Measurements from ENCODE around the gene AUTS2.

Gene AUTS2

DNA sequence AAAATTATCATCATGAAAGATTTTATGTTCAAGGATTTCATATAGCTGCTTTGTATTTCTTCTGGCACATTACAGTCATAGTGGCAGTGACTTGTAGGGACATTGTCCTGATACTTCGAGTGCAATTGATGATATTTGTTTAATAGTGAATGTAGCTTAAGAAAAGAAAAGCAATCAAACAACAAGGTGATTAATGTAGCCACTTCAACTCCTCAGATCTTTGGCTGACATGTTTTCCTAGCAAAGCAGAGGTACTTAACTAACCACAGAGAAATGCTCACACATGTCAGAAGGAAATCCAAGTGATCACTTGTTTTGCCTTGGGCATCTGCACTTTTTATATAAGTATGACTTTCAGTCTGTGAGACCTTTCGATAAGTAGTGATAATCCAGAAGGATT lies 470.3 kb downstream of the AUTS2 start:
- no peak for DNase-seq (ENCODE audit: low read depth)

DNA sequence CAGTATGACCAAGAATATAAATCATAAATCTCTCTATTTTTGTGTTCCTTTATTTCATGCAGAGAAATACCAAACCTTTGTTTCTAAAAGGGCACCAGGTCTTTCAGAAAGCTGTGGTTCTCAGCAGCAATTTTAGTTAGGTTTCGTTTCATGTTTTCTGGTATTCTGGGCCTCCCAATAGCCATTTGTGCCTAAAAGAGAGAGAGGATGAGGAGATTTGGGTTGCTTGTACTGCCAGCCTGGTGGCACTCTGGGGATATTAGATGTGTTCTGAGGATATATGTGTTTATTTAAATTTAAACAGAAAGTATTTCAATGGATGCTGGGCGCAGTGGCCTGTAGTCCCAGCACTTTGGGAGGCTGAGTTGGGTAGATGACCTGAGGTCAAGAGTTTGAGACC lies 471.7 kb downstream of the AUTS2 start:
- DNase-seq (ENCODE audit: low read depth): no peak

GRCh38 chr7:70071766-70072165 lies 473.5 kb downstream of the AUTS2 start:
- no peak for DNase-seq (ENCODE audit: low read depth)

DNA sequence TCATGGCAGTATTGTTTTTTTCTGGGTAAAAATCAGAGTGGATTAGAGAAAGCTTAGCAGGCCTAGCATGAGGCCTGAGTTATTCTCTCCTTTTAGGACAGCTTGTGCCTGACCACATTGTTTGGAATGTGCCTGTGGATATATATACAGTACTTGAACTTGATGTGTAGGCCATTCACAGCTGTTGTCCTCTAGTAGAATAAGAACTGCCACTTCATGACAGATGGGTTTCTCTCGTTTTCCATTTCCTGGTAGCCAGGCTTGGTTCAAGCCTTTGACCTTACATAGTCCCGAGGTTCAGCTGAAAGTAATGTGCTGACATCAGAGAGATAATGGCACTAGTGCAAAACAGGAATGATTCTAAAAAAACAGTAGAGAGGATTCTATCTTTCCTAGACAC lies 473.9 kb downstream of the AUTS2 start:
- no peak for DNase-seq (ENCODE audit: low read depth)

GRCh38 chr7:70076325-70076724 lies 478.1 kb downstream of the AUTS2 start:
- DNase-seq (ENCODE audit: low read depth): no peak

GRCh38 chr7:70082099-70082611 lies 483.9 kb downstream of the AUTS2 start:
- DNase-seq (ENCODE audit: low read depth): no peak

- no peak for DNase-seq (ENCODE audit: low read depth)
Observed at GRCh38 chr7:70091362-70091761, 493.1 kb downstream of the AUTS2 start.

- DNase-seq (ENCODE audit: low read depth): no peak
Observed at GRCh38 chr7:70092314-70093204, 494.3 kb downstream of the AUTS2 start.

GRCh38 chr7:70093205-70093904 lies 495.1 kb downstream of the AUTS2 start:
- no peak for DNase-seq (ENCODE audit: low read depth)

DNA sequence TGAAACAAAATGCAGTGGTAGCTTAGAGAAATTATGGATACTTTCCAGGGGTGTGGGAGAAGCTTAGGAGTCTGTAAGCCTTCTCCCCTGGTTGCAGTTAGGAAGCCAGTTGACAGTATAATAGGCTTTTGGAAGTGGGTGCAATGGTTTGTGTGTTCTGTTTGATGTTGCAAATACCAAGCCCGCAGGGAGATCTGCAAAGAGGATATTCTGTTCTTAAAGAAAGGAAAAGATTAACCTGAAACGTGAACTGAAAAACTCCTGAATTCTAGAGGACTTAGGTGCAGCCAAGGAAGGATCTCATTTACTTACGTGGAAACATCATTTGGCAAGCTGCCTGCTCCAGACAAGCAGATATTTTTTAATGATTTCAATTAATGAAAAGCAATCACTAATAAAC lies 496.6 kb downstream of the AUTS2 start:
- DNase-seq (ENCODE audit: low read depth): no peak

DNA sequence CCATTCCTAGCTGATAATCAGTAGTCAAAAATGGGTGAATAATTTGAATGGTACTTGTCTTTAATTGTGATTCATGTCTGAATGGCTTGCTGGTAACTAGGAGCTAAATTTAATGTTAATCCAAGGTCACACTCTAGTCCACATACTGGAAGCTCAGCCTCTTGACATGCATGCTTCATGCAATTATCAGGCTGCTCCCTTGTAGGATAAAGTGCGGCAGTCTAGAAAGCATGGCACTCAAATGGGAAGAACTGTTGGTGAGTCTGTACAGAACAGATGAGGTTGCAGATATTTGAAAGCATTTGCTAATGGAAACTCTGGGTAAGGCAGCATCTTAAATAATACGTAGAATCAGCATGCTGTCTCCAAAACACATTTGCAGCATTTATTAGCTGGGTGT lies 499.4 kb downstream of the AUTS2 start:
- DNase-seq (ENCODE audit: low read depth): no peak

- DNase-seq (ENCODE audit: low read depth): no peak
Observed at GRCh38 chr7:70098133-70098561, 499.9 kb downstream of the AUTS2 start.

DNA sequence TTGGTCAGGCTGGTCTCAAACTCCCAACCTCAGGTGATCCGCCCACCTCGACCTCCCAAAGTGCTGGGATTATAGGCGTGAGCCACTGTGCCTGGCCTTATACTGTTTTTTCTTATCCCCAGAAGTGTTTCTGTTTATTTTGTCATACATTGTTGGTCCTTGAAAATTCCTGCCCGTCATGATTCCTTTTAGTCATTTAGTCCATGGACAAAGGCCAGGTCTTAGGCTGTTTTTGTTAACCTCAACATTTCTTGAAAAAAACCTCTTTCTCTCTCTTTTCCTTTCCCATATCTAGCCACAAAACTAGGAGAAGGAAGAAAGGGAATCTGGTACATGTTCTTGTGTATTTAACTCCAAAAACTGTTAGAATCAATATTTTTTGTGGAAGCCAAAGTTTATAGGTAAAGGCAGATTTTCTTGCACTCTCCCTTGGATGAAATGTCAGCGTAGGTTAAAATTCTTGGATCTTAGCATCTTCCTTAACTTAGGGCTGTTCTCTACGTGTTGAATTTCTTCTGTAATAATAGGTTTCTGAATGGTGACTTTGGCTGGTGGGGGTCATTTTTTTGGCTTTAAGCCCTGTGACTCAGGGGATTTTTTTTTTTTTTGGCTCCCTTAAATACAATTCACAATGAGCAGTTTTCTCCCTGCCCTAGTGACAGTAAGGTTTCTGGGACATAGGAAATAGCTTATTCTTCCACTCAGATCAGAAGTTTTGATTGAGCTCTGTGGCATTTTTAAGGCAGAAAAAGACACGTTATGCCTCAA lies 500.8 kb downstream of the AUTS2 start:
- no peak for DNase-seq (ENCODE audit: low read depth)

DNA sequence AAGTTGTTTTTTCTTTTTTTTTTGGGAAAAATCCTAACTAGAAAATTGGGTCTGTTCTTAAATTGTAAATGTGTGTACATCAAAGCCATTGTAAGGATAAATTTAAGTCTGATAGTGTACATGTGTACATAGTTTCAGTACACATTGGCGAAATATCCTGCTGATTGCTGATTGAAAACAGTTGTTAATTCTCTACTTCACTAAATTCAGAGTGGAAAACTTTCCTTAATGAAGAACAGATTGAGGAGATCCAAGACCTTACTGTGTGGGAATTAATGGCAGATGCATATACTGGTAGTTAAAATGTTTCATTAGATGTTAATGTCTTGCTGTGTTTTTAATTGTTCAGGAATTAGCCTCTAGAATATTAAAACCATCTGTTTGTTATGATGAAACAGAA lies 506.0 kb downstream of the AUTS2 start:
- DNase-seq (ENCODE audit: low read depth): no peak

GRCh38 chr7:70113078-70113477 lies 514.8 kb downstream of the AUTS2 start:
- DNase-seq (ENCODE audit: low read depth): no peak

DNA sequence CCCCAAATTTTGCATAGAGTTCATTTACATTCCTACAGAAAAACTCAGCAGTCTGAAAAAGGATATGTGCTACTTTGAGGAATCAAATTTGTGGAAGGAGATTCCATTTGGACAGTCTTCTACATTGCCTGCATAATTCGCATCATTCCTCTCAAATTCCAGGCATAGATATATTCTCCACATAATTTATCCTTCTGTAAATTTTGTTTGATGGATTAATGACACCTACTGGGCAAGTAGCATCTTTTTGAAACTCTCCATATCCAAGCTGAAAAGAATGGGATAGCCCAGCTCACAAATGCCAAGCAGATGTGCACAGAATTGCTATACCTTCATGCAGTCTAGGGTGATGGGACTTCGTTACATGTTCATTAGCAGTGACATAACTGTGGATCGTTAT lies 515.3 kb downstream of the AUTS2 start:
- no peak for DNase-seq (ENCODE audit: low read depth)

DNA sequence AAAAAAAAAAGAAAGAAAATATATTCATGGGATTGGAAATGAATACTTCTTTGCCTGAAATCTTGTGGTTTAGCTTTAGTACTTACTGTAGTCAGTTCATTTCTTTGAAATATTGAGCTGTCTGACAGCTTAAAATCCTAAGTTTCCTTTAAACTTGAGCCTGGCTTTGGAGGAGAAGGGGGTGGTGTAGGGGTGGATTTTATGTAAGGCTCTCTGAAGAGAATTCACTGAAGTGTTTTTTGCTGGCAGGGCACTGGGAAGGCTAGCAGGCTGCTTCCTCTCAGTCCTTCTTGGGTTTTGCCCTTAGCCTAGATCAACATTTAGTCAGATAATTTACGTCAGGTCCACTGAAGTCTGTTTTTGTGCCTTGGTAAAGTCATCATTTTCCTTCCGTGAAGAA lies 516.5 kb downstream of the AUTS2 start:
- DNase-seq (ENCODE audit: low read depth): no peak

DNA sequence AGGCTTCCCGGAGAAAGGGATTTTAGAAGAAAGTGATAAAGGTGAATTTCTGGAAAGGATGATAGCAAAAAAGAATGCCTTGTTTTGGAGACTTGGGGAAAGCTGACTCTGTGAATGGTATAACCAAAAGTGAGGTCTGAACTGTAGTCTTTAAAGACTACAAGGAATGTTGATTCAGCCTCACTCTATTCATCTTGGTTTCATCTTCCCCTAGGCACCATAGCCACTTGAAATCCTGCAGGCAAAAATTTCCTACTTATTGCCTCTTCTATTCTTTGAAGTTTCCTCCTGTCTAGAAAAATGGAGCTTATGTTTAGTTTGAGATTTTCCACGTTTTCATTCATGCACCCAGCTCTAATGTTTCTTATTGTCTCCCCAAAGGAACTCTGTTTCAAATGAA lies 518.0 kb downstream of the AUTS2 start:
- no peak for DNase-seq (ENCODE audit: low read depth)

DNA sequence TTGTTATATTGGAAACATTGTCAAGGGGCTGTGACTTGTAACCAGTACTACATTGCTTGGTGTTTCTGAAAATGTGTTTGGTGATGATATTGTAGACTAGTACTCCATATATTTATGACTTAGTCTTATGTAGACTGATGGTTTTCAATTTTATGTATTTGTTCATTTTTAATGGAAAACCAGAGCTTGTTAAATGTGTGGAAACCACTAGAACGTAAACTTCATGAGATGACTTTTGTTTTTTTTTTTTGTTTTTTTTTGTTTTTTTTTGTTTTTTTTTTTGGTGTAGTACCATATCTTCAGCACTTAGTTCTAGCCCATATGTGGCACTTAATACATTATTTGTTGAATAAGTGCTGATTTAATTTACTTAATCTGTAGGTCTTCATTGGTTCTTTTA lies 518.6 kb downstream of the AUTS2 start:
- no peak for DNase-seq (ENCODE audit: low read depth)

DNA sequence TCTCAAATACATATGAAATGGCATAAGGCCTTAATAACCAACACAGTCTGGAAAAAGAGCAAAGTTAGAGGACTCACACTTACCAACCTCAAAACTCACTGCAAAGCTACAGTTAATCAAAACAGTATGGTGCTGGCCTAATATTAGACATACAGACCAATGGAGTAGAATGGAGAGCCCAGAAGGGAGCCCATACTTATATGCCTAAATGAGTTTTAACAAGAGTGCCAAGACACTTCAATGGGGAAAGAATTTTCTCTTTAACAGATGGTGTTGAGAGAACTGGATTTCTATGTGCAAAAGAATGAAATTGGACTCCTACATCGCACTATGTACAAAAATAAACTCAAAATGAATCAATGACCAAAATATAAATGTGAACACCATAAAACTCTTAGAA lies 522.6 kb downstream of the AUTS2 start:
- no peak for DNase-seq (ENCODE audit: low read depth)

DNA sequence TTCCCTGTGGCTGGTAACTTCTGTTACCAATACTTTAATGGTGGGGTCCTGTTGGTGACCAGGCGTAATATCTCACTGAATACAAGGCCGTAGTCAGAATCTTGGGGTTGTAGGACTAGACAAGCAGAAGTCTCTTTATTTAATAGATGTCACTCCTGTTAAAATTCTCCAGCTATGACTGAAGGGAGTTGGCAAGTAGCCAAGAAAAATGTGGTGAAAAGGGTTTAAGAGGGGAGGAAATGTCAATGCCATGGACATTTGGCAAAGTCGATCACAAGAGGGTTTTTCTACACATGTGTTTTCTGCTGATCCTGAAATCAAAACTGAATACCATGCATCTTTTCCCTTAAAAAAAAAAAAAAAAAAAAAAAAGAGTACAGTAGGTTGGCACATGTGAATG lies 533.5 kb downstream of the AUTS2 start:
- DNase-seq (ENCODE audit: low read depth): no peak

- DNase-seq (ENCODE audit: low read depth): no peak
Observed at GRCh38 chr7:70132226-70132851, 534.1 kb downstream of the AUTS2 start.
